A673 (cell line): ENCODE measurements around the gene PON3. TPM values are rescaled to one million over a fixed set of nuclear protein-coding genes. Genes with fewer than 3 reads are reported as not detected.

Experiments used
- BruUV-seq: library from RNA; stranded (reverse); fragments of 400-500 nt; replicated peaks from 2 replicates; lab custom pipeline; 2021; lab: Mats Ljungman, UMichigan
- CTCF ChIA-PET: fragments of 300-600 bp; sonication (Branson Sonifier 250); formaldehyde crosslinking; loops from one replicate; lab custom pipeline; 2022; ENCODE audit warnings: antibody characterized with exemption; lab: Charles Lee
- POLR2A ChIA-PET: fragments of 300-600 bp; sonication (Branson Sonifier 250); formaldehyde crosslinking; loops from one replicate; lab custom pipeline; 2022; ENCODE audit warnings: antibody characterized with exemption; ENCODE audit not compliant: low non-redundant PET; lab: Charles Lee
- DNase-seq: peaks from one replicate; pipeline ENCODE4 v3.0.0-alpha.2; 2015; ENCODE audit warnings: low spot score
- H3K27ac ChIP-seq: fragments of 200-600 bp; sonication (generic); 2 replicates; pipeline ENCODE4 v1.5.1; 2016; ENCODE audit warnings: mixed run types, low read depth, mild to moderate bottlenecking, mixed read lengths, antibody characterized with exemption, low read length; ENCODE audit not compliant: poor library complexity, severe bottlenecking
- H3K27me3 ChIP-seq: fragments of 200-600 bp; sonication (generic); replicated peaks from 2 replicates; pipeline ENCODE4 v1.6.1; 2017; ENCODE audit warnings: mixed run types, low read depth, mild to moderate bottlenecking, mixed read lengths, antibody characterized with exemption, low read length; ENCODE audit not compliant: insufficient read depth, poor library complexity
- H3K36me3 ChIP-seq: fragments of 200-600 bp; sonication (generic); 2 replicates; pipeline ENCODE4 v1.6.1; 2016; ENCODE audit warnings: mixed run types, mild to moderate bottlenecking, mixed read lengths, antibody characterized with exemption, low read length; ENCODE audit not compliant: insufficient read depth, poor library complexity, severe bottlenecking
- H3K4me1 ChIP-seq: fragments of 200-600 bp; sonication (generic); 2 replicates; pipeline ENCODE4 v1.6.1; 2017; ENCODE audit warnings: mixed run types, mild to moderate bottlenecking, mixed read lengths, antibody characterized with exemption, low read length; ENCODE audit not compliant: insufficient read depth, poor library complexity, severe bottlenecking
- H3K4me3 ChIP-seq: fragments of 200-600 bp; sonication (generic); 2 replicates; pipeline ENCODE4 v1.5.1; 2016; ENCODE audit warnings: low read depth, mixed run types, mild to moderate bottlenecking, mixed read lengths, low read length; ENCODE audit not compliant: poor library complexity, severe bottlenecking
- H3K9me3 ChIP-seq: fragments of 200-600 bp; sonication (generic); 2 replicates; pipeline ENCODE4 v1.6.1; 2016; ENCODE audit warnings: mixed run types, low read depth, mild to moderate bottlenecking, mixed read lengths, antibody characterized with exemption, low read length; ENCODE audit not compliant: poor library complexity, severe bottlenecking
- EZH2 ChIP-seq: fragments of 200-600 bp; sonication (generic); IDR thresholded peaks from 2 replicates; pipeline ENCODE4 v1.6.1; 2017; ENCODE audit warnings: borderline replicate concordance, low read depth, mild to moderate bottlenecking, mixed read lengths, antibody characterized with exemption, low read length; ENCODE audit not compliant: poor library complexity, severe bottlenecking
- intact Hi-C: fragments of 100-400 bp; cut with micrococcal nuclease; formaldehyde crosslinking; loops from one replicate; pipeline ENCODE4 v1.10.0; 2022; ENCODE audit not compliant: unreplicated experiment
- total RNA-seq: library from RNA; stranded (reverse); gene quantifications from 2 replicates; pipeline ENCODE4 v1.2.3, GENCODE V29; 2021
- TF ChIP-seq, protein P1 (sequence below): fragments of 300-800, 200-600 bp; sonication (generic); conservative IDR thresholded peaks from 2 replicates; pipeline ENCODE4 v1.5.1; 2017; ENCODE audit warnings: low read depth, mild to moderate bottlenecking, antibody characterized with exemption, low read length, moderate library complexity, mixed read lengths

Gene PON3
- total RNA-seq, 1 experiment from 2014 or later = not detected

DNA sequence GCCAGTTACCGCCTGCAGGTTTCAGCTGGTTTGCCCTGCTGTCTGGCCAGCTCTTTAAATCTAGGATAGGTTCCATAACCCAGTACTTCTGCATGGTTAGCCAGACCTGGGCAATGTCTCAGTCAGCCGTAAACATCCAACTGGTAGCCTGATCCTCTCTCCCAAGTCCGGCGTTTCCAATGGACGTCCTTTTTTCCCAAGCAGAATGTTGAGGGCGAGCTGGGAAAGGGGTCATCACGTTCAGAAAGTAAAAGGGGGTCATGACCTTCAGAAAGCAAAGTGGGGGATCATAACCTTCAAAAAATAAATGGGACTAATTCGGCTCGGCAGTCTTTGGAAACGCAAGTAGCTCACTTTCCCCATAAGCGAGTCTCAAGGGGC lies 430 bp downstream of the PON3 start:
- Histone ChIP-seq H3K4me1 (no peaks in the 10 kb centered on the region), H3K36me3 (no peaks in the 10 kb centered on the region), H3K4me3 (no peak overlapping the region), H3K27ac (no peak overlapping the region), H3K9me3 (no peaks in the 10 kb centered on the region), H3K27me3 (no peaks in the 10 kb centered on the region)
- BruUV-seq = no TSS peak
- intact Hi-C loops = no loop called here
- CTCF ChIA-PET = interaction anchor here (0.9 kb wide), 1 partner anchor 81 kb away, joined by 4 read pairs; no protein-coding TSS in a partner anchor
- POLR2A ChIA-PET = no interaction called here
- TF ChIP-seq, protein P1, sequence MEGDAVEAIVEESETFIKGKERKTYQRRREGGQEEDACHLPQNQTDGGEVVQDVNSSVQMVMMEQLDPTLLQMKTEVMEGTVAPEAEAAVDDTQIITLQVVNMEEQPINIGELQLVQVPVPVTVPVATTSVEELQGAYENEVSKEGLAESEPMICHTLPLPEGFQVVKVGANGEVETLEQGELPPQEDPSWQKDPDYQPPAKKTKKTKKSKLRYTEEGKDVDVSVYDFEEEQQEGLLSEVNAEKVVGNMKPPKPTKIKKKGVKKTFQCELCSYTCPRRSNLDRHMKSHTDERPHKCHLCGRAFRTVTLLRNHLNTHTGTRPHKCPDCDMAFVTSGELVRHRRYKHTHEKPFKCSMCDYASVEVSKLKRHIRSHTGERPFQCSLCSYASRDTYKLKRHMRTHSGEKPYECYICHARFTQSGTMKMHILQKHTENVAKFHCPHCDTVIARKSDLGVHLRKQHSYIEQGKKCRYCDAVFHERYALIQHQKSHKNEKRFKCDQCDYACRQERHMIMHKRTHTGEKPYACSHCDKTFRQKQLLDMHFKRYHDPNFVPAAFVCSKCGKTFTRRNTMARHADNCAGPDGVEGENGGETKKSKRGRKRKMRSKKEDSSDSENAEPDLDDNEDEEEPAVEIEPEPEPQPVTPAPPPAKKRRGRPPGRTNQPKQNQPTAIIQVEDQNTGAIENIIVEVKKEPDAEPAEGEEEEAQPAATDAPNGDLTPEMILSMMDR = no peak
- TF ChIP-seq EZH2 = no peak
- no peak for DNase-seq

DNA sequence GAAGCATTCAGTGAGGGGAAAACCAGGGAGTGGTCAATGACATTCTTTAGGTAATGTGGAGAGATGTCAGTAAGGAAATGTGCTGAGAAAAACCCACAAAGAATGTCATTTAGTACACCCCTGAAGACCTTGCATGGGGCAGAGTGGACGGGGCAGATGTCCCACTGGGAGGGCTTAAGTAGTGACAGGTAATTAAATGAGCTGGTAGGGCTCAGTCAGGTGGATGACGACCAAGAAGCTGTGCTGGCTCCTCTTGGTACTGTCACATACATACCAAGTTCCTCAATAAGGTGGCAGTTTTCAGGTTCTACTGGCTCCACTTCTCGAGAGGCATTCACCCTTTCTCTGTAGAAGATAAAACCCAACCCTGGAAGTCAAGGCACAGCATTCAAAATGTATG lies 1.8 kb downstream of the PON3 start:
- POLR2A ChIA-PET = no interaction called here
- intact Hi-C loops = no loop called here
- no peak overlapping the region for H3K27ac ChIP-seq
- no peaks in the 10 kb centered on the region for H3K36me3 ChIP-seq
- TF ChIP-seq, protein P1 = no peak
- TF ChIP-seq EZH2 = no peak
- no peaks in the 10 kb centered on the region for H3K4me1 ChIP-seq
- H3K27me3 ChIP-seq = no peaks in the 10 kb centered on the region
- H3K9me3 ChIP-seq = no peaks in the 10 kb centered on the region
- no peak overlapping the region for H3K4me3 ChIP-seq
- DNase-seq = no peak
- BruUV-seq = no TSS peak
- CTCF ChIA-PET = no interaction called here

DNA sequence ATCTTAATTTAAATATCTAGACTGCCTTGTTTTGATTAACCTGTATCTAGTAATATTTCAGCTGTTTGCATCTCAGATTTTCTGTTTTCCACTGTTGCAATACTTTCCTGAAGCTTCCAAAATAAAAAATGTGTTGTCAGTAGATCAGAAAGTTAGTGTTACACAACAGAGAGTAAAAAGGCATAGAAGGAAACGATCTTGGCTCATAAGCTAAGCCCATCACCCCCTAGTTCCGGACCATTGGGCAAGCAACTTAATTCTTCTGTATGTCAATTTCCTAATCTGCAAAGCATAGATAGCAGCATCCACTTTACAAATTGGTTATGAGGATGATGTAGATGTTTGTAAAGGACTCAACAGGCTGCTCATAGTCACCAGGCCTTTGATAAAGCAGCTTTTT lies 4.4 kb downstream of the PON3 start:
- ChIA-PET CTCF (no interaction called here), POLR2A (no interaction called here)
- intact Hi-C loops = no loop called here
- H3K4me3 ChIP-seq = no peak overlapping the region
- BruUV-seq = no TSS peak
- H3K36me3 ChIP-seq = no peaks in the 10 kb centered on the region
- no peaks in the 10 kb centered on the region for H3K9me3 ChIP-seq
- no peak for DNase-seq
- H3K27ac ChIP-seq = no peak overlapping the region
- no peak for TF ChIP-seq EZH2
- TF ChIP-seq, protein P1 = no peak
- H3K4me1 ChIP-seq = no peaks in the 10 kb centered on the region
- H3K27me3 ChIP-seq = no peaks in the 10 kb centered on the region
